ENCODE results near the gene KLC1. TPM values are rescaled to one million over a fixed set of nuclear protein-coding genes. Genes with fewer than 3 reads are reported as not detected.

Gene KLC1
- total and polyA plus RNA-seq, 2 of the 8 experiments (the other 6 are each of a cell fraction or from before 2014, with no cell fraction given): 84.6 to 134 TPM

DNA sequence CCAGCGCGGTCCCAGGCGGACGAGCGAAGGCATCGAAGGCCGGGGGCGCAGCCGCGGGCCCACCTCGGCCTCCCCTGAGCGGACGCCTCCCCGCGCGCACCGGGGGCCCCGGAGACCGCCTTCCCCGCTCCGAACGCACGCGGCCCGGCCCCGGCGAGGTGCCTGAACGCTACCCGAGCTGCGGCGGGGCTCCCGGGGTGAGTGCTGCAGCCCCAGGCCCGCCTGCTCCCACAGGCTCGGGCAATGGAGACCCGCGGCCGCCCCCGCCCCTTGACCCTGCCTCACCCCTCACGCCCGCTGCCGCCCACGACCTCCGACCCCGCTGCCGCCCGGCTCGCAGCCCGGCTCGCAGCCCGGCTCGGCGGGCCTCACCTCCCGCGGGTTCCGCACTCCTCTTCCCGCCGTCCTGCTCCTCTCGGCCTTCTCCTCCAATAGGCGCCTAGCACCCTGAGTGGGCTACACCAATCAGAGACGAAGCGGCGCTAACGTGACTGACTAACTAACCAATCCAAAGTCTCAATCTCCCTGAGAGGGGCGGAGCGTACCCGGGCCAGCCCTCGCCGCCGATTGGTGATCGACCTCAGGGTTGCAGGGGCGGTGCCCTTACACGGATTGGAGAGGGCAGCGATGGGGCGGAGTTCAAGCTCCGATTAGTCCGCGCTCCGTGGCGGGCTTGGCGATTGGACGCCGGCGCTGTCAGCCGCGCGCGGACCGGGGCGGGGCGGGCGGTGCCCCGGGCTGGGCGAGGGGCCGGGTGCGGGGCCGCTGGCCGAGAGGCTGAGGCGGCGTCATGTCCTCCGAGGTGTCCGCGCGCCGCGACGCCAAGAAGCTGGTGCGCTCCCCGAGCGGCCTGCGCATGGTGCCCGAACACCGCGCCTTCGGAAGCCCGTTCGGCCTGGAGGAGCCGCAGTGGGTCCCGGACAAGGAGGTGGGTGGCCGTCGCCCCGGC, 86.3 kb downstream of the KLC1 start, which contains the start of the genes XRCC3 and ZFYVE21 (continued):
- TF ChIP-seq SP2 (IDR thresholded peaks at IDR 0.05; ENCODE audit: low read length) (peak; percentile 93), SIX5 (IDR thresholded peaks at IDR 0.05; ENCODE audit: low read depth, low read length) (no peak), GABPA (IDR thresholded peaks at IDR 0.05; ENCODE audit: borderline replicate concordance, insufficient read depth, low read length) (no peak), EGR1 (IDR thresholded peaks at IDR 0.05; ENCODE audit: borderline replicate concordance, low read depth, low read length) (no peak), BRCA1 (IDR thresholded peaks at IDR 0.05; ENCODE audit: low read depth, low read length) (no peak), BCL11A (IDR thresholded peaks at IDR 0.05; ENCODE audit: low read depth in 2 of 2, low read length in 2 of 2) (no peak), CHD1 (IDR thresholded peaks at IDR 0.05; ENCODE audit: low read depth, low read length) (no peak), TAF1 (IDR thresholded peaks at IDR 0.05; ENCODE audit: low read depth, low read length) (peak; percentile 82), JUND (IDR thresholded peaks at IDR 0.05; ENCODE audit: low read length) (no peak)
- TF ChIP-seq, protein P1, sequence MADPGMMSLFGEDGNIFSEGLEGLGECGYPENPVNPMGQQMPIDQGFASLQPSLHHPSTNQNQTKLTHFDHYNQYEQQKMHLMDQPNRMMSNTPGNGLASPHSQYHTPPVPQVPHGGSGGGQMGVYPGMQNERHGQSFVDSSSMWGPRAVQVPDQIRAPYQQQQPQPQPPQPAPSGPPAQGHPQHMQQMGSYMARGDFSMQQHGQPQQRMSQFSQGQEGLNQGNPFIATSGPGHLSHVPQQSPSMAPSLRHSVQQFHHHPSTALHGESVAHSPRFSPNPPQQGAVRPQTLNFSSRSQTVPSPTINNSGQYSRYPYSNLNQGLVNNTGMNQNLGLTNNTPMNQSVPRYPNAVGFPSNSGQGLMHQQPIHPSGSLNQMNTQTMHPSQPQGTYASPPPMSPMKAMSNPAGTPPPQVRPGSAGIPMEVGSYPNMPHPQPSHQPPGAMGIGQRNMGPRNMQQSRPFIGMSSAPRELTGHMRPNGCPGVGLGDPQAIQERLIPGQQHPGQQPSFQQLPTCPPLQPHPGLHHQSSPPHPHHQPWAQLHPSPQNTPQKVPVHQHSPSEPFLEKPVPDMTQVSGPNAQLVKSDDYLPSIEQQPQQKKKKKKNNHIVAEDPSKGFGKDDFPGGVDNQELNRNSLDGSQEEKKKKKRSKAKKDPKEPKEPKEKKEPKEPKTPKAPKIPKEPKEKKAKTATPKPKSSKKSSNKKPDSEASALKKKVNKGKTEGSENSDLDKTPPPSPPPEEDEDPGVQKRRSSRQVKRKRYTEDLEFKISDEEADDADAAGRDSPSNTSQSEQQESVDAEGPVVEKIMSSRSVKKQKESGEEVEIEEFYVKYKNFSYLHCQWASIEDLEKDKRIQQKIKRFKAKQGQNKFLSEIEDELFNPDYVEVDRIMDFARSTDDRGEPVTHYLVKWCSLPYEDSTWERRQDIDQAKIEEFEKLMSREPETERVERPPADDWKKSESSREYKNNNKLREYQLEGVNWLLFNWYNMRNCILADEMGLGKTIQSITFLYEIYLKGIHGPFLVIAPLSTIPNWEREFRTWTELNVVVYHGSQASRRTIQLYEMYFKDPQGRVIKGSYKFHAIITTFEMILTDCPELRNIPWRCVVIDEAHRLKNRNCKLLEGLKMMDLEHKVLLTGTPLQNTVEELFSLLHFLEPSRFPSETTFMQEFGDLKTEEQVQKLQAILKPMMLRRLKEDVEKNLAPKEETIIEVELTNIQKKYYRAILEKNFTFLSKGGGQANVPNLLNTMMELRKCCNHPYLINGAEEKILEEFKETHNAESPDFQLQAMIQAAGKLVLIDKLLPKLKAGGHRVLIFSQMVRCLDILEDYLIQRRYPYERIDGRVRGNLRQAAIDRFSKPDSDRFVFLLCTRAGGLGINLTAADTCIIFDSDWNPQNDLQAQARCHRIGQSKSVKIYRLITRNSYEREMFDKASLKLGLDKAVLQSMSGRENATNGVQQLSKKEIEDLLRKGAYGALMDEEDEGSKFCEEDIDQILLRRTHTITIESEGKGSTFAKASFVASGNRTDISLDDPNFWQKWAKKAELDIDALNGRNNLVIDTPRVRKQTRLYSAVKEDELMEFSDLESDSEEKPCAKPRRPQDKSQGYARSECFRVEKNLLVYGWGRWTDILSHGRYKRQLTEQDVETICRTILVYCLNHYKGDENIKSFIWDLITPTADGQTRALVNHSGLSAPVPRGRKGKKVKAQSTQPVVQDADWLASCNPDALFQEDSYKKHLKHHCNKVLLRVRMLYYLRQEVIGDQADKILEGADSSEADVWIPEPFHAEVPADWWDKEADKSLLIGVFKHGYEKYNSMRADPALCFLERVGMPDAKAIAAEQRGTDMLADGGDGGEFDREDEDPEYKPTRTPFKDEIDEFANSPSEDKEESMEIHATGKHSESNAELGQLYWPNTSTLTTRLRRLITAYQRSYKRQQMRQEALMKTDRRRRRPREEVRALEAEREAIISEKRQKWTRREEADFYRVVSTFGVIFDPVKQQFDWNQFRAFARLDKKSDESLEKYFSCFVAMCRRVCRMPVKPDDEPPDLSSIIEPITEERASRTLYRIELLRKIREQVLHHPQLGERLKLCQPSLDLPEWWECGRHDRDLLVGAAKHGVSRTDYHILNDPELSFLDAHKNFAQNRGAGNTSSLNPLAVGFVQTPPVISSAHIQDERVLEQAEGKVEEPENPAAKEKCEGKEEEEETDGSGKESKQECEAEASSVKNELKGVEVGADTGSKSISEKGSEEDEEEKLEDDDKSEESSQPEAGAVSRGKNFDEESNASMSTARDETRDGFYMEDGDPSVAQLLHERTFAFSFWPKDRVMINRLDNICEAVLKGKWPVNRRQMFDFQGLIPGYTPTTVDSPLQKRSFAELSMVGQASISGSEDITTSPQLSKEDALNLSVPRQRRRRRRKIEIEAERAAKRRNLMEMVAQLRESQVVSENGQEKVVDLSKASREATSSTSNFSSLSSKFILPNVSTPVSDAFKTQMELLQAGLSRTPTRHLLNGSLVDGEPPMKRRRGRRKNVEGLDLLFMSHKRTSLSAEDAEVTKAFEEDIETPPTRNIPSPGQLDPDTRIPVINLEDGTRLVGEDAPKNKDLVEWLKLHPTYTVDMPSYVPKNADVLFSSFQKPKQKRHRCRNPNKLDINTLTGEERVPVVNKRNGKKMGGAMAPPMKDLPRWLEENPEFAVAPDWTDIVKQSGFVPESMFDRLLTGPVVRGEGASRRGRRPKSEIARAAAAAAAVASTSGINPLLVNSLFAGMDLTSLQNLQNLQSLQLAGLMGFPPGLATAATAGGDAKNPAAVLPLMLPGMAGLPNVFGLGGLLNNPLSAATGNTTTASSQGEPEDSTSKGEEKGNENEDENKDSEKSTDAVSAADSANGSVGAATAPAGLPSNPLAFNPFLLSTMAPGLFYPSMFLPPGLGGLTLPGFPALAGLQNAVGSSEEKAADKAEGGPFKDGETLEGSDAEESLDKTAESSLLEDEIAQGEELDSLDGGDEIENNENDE (IDR thresholded peaks at IDR 0.05; ENCODE audit: insufficient replicate concordance, low read length): no peak
